Measurements from ENCODE around the gene ASXL2.

DNA sequence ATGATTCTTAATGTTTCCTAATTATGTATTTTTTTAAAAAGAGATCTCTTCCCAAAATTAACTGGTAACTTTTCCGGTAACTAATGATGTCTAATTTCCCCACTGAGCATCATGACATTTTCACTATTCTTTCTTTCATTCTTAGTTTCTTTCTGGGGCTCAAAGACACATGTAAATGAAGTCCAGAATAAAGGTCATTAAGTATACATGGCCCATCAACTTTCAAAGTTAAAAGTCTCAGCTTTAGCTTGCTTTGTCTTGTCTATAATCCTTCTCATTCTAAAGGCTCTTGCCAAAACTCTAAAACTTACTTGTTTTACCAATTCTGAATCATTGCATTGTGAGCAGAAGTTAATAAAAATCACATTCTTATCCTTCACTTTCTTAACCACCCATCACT, 53.6 kb downstream of the ASXL2 start:
- TF ChIP-seq, protein P1, sequence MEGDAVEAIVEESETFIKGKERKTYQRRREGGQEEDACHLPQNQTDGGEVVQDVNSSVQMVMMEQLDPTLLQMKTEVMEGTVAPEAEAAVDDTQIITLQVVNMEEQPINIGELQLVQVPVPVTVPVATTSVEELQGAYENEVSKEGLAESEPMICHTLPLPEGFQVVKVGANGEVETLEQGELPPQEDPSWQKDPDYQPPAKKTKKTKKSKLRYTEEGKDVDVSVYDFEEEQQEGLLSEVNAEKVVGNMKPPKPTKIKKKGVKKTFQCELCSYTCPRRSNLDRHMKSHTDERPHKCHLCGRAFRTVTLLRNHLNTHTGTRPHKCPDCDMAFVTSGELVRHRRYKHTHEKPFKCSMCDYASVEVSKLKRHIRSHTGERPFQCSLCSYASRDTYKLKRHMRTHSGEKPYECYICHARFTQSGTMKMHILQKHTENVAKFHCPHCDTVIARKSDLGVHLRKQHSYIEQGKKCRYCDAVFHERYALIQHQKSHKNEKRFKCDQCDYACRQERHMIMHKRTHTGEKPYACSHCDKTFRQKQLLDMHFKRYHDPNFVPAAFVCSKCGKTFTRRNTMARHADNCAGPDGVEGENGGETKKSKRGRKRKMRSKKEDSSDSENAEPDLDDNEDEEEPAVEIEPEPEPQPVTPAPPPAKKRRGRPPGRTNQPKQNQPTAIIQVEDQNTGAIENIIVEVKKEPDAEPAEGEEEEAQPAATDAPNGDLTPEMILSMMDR (IDR thresholded peaks at IDR 0.05; ENCODE audit: insufficient read depth, low read depth, low read length), result no peak
- TF ChIP-seq EZH2 (IDR thresholded peaks at IDR 0.05; ENCODE audit: insufficient read depth, low read length), result no peak

Data from astrocyte (in vitro differentiated cells and primary cell).